HepG2 (cell line): ENCODE measurements around the gene TBRG1. TPM values are rescaled to one million over a fixed set of nuclear protein-coding genes. Genes with fewer than 3 reads are reported as not detected.
A peak's percentile ranks its signal among the peaks of the same experiment; 100 is the strongest.

ENCODE experiments used
- BORCS8-MEF2B ChIP-seq: sonication (generic); formaldehyde crosslinking; IDR thresholded peaks from 2 replicates; pipeline ENCODE4 v1.8.0; 2022; ENCODE audit warnings: mild to moderate bottlenecking, missing genetic modification reagents
- EEA1 ChIP-seq: sonication (generic); formaldehyde crosslinking; IDR thresholded peaks from 2 replicates; pipeline ENCODE4 v1.5.1; 2020; ENCODE audit warnings: mild to moderate bottlenecking, missing genetic modification reagents, borderline replicate concordance
- FOXO1 ChIP-seq: sonication (generic); formaldehyde crosslinking; IDR thresholded peaks from 2 replicates; pipeline ENCODE4 v1.4.0; 2020; ENCODE audit warnings: missing genetic modification reagents
- HMG20A ChIP-seq: IDR thresholded peaks from 2 replicates; pipeline ENCODE4 v1.6.1; 2016; ENCODE audit warnings: borderline replicate concordance
- JARID2 ChIP-seq: sonication (generic); formaldehyde crosslinking; IDR thresholded peaks from 2 replicates; pipeline ENCODE4 v1.8.1; 2023; ENCODE audit warnings: missing genetic modification reagents, inconsistent platforms; ENCODE audit not compliant: insufficient replicate concordance
- PLRG1 ChIP-seq: fragments of 450-650 bp; conservative IDR thresholded peaks from 2 replicates; pipeline ENCODE4 v1.6.1; 2016
- SMAD3 ChIP-seq: sonication (generic); formaldehyde crosslinking; IDR thresholded peaks from 2 replicates; pipeline ENCODE4 v1.4.0; 2020; ENCODE audit warnings: missing genetic modification reagents
- SNAPC2 ChIP-seq: sonication (generic); formaldehyde crosslinking; IDR thresholded peaks from 2 replicates; pipeline ENCODE4 v1.8.1; 2022; ENCODE audit warnings: mild to moderate bottlenecking, missing genetic modification reagents
- TBP ChIP-seq: sonication (generic); formaldehyde crosslinking; IDR thresholded peaks from 2 replicates; pipeline ENCODE4 v1.5.0; 2020; ENCODE audit warnings: missing genetic modification reagents
- YY1 ChIP-seq: IDR thresholded peaks from 2 replicates; pipeline ENCODE4 v1.6.1; 2011; ENCODE audit warnings: low read length, low read depth, moderate library complexity, mild to moderate bottlenecking; ENCODE audit not compliant: insufficient read depth, insufficient replicate concordance
- ZNF33B ChIP-seq: sonication (generic); formaldehyde crosslinking; IDR thresholded peaks from 2 replicates; pipeline ENCODE4 v1.5.1; 2020; ENCODE audit warnings: mild to moderate bottlenecking, missing genetic modification reagents
- ZNF431 ChIP-seq: sonication (generic); formaldehyde crosslinking; IDR thresholded peaks from 2 replicates; pipeline ENCODE4 v1.9.0; 2022; ENCODE audit warnings: missing genetic modification reagents, low read depth, mild to moderate bottlenecking, borderline replicate concordance
- ZNF670 ChIP-seq: sonication (generic); formaldehyde crosslinking; IDR thresholded peaks from 2 replicates; pipeline ENCODE4 v1.8.0; 2022; ENCODE audit warnings: mild to moderate bottlenecking, missing genetic modification reagents, borderline replicate concordance
- ZNF720 ChIP-seq: sonication (generic); formaldehyde crosslinking; IDR thresholded peaks from 2 replicates; pipeline ENCODE4 v1.4.0; 2020; ENCODE audit warnings: missing genetic modification reagents
- ZNF788 ChIP-seq: sonication (generic); formaldehyde crosslinking; IDR thresholded peaks from 2 replicates; pipeline ENCODE4 v1.5.0; 2020; ENCODE audit warnings: mild to moderate bottlenecking, missing genetic modification reagents, borderline replicate concordance
- polyA plus RNA-seq, 8 experiments: library from polyadenylated mRNA; depleted of rRNA in 3 of 8; stranded (reverse) in 7 of 8; unstranded in 1 of 8; fragments of >200 nt; fragmentation: Illumina TruSeq in 4 of 8; extraction: Trizol in 4 of 8; gene quantifications; 2 replicates each; pipeline versions ENCODE4 v1.2.1 to v1.2.3, GENCODE V29; 2011 to 2016; ENCODE audit warnings: low read depth in 4 of 8, missing spikeins in 1 of 8, mixed read lengths in 1 of 8; ENCODE audit not compliant: insufficient read depth in 1 of 8
- total RNA-seq, 5 experiments: library from RNA; depleted of rRNA; stranded (reverse); fragments of >200 nt; fragmentation: Illumina TruSeq; extraction: Trizol; gene quantifications; 2 replicates each; pipeline ENCODE4 v1.2.3, GENCODE V29; 2016; ENCODE audit warnings: low read depth in 1 of 5
- TF ChIP-seq, protein P1 (sequence below): sonication (generic); formaldehyde crosslinking; IDR thresholded peaks from 2 replicates; pipeline ENCODE4 v1.8.0; 2022; ENCODE audit warnings: missing genetic modification reagents, mild to moderate bottlenecking, borderline replicate concordance
- TF ChIP-seq, protein P2 (sequence below): sonication (generic); formaldehyde crosslinking; conservative IDR thresholded peaks from 2 replicates; pipeline ENCODE4 v1.4.0; 2020; ENCODE audit warnings: mild to moderate bottlenecking, missing genetic modification reagents, moderate library complexity
- TF ChIP-seq, protein P3 (sequence below): sonication (generic); formaldehyde crosslinking; IDR thresholded peaks from 2 replicates; pipeline ENCODE4 v1.5.0; 2020; ENCODE audit warnings: missing genetic modification reagents
- TF ChIP-seq, protein P4 (sequence below): sonication (generic); formaldehyde crosslinking; IDR thresholded peaks from 2 replicates; pipeline ENCODE4 v1.4.0; 2020; ENCODE audit warnings: missing genetic modification reagents, mild to moderate bottlenecking, borderline replicate concordance

TBRG1 gene
- total and polyA plus RNA-seq, 2 of the 13 experiments (the other 11 are each of a cell fraction or from before 2014, with no cell fraction given): 21.7 to 25.6 TPM

DNA sequence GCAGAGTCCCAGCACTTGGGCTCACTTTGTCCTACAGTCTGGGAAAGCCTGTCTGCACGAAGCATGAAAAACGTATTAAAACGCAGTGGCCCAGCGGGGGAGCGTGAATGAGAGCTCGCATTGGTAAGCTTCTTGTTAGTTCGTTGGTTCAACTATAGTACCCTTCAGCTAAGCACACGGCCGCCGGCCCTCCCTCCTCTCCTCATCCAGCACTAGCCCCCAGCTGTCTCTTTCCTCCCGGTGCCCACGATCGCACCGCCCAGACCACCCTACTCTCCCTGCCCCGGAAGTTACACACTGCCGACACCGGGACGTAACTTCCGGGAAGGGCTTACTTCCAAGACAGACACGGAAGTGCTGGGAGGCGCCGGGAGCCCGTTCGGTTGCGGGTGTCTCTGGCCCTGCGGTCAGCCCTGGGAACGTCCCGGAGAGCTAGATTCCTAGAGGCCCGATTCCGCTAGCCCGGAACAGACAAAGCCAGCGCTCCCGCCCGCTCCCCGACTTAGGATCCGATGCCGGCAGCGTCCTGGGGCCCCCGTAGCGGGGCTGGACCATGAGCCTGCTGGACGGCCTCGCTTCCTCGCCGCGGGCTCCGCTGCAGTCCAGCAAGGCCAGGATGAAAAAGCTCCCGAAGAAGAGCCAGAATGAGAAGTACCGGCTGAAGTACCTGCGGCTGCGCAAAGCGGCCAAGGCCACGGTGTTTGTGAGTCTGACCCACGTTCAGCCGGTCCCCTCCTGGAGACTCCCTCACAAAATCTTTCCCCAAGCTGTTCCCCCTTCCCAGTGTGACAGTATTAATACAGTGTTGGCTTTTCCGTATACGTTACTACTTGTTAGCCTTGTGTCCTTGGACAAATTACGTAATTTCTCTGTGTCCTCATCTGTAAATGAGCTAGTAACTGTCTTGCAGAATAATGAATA, at the start of gene TBRG1 (continued):
- peak; percentile 92 for TF ChIP-seq BORCS8-MEF2B (CRISPR knock-in tag)
- peak; percentile 73 for TF ChIP-seq ZNF670 (CRISPR knock-in tag)
- 0 out of 2 replicates have a peak, but pooled peaks have one; percentile 48 for TF ChIP-seq FOXO1 (CRISPR knock-in tag)
- TF ChIP-seq ZNF431: no peak
- no peak; the same call in 1 of the 2 replicates for TF ChIP-seq EEA1 (CRISPR knock-in tag)
- TF ChIP-seq HMG20A (CRISPR knock-in tag): no peak
- TF ChIP-seq, protein P1, sequence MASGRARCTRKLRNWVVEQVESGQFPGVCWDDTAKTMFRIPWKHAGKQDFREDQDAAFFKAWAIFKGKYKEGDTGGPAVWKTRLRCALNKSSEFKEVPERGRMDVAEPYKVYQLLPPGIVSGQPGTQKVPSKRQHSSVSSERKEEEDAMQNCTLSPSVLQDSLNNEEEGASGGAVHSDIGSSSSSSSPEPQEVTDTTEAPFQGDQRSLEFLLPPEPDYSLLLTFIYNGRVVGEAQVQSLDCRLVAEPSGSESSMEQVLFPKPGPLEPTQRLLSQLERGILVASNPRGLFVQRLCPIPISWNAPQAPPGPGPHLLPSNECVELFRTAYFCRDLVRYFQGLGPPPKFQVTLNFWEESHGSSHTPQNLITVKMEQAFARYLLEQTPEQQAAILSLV (CRISPR knock-in tag): peak; percentile 88; the same call in 1 of the 2 replicates
- TF ChIP-seq ZNF788 (CRISPR knock-in tag): peak; percentile 59; the same call in 1 of the 2 replicates
- TF ChIP-seq, protein P2, sequence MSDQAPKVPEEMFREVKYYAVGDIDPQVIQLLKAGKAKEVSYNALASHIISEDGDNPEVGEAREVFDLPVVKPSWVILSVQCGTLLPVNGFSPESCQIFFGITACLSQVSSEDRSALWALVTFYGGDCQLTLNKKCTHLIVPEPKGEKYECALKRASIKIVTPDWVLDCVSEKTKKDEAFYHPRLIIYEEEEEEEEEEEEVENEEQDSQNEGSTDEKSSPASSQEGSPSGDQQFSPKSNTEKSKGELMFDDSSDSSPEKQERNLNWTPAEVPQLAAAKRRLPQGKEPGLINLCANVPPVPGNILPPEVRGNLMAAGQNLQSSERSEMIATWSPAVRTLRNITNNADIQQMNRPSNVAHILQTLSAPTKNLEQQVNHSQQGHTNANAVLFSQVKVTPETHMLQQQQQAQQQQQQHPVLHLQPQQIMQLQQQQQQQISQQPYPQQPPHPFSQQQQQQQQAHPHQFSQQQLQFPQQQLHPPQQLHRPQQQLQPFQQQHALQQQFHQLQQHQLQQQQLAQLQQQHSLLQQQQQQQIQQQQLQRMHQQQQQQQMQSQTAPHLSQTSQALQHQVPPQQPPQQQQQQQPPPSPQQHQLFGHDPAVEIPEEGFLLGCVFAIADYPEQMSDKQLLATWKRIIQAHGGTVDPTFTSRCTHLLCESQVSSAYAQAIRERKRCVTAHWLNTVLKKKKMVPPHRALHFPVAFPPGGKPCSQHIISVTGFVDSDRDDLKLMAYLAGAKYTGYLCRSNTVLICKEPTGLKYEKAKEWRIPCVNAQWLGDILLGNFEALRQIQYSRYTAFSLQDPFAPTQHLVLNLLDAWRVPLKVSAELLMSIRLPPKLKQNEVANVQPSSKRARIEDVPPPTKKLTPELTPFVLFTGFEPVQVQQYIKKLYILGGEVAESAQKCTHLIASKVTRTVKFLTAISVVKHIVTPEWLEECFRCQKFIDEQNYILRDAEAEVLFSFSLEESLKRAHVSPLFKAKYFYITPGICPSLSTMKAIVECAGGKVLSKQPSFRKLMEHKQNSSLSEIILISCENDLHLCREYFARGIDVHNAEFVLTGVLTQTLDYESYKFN: peak; percentile 26; the same call in 1 of the 2 replicates
- TF ChIP-seq, protein P3, sequence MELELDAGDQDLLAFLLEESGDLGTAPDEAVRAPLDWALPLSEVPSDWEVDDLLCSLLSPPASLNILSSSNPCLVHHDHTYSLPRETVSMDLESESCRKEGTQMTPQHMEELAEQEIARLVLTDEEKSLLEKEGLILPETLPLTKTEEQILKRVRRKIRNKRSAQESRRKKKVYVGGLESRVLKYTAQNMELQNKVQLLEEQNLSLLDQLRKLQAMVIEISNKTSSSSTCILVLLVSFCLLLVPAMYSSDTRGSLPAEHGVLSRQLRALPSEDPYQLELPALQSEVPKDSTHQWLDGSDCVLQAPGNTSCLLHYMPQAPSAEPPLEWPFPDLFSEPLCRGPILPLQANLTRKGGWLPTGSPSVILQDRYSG (CRISPR knock-in tag): peak; percentile 76; the same call in 1 of the 2 replicates
- TF ChIP-seq YY1: peak; percentile 21
- no peak for TF ChIP-seq ZNF720 (CRISPR knock-in tag)
- TF ChIP-seq JARID2 (CRISPR knock-in tag): no peak
- TF ChIP-seq, protein P4, sequence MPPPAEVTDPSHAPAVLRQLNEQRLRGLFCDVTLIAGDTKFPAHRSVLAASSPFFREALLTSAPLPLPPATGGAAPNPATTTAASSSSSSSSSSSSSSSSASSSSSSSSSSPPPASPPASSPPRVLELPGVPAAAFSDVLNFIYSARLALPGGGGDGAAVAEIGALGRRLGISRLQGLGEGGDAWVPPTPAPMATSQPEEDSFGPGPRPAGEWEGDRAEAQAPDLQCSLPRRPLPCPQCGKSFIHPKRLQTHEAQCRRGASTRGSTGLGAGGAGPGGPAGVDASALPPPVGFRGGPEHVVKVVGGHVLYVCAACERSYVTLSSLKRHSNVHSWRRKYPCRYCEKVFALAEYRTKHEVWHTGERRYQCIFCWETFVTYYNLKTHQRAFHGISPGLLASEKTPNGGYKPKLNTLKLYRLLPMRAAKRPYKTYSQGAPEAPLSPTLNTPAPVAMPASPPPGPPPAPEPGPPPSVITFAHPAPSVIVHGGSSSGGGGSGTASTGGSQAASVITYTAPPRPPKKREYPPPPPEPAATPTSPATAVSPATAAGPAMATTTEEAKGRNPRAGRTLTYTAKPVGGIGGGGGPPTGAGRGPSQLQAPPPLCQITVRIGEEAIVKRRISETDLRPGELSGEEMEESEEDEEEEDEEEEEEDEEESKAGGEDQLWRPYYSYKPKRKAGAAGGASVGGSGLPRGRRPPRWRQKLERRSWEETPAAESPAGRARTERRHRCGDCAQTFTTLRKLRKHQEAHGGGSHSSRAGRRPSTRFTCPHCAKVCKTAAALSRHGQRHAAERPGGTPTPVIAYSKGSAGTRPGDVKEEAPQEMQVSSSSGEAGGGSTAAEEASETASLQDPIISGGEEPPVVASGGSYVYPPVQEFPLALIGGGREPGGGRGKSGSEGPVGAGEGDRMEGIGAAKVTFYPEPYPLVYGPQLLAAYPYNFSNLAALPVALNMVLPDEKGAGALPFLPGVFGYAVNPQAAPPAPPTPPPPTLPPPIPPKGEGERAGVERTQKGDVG (CRISPR knock-in tag): peak; percentile 71; the same call in 1 of the 2 replicates
- TF ChIP-seq PLRG1: no peak
- TF ChIP-seq SNAPC2: peak; percentile 65; the same call in 1 of the 2 replicates
- peak; percentile 80; the same call in 1 of the 2 replicates for TF ChIP-seq SMAD3 (CRISPR knock-in tag)
- 0 out of 2 replicates have a peak, but pooled peaks have one; percentile 23 for TF ChIP-seq ZNF33B (CRISPR knock-in tag)
- TF ChIP-seq TBP (CRISPR knock-in tag): no peak
